T-cell (primary cell): ENCODE results near the gene SLC25A29. TPM values are rescaled to one million over a fixed set of nuclear protein-coding genes. Genes with fewer than 3 reads are reported as not detected.

ENCODE experiments used
- ATAC-seq, 4 experiments: fragments of 200-7000 bp in 3 of 4; fragments of 150-1000 bp in 1 of 4; cut with Tn5 transposase; replicated peaks in 1 of 4; 1 replicate in 3 of 4; 2 replicates in 1 of 4; pipeline ENCODE4 v1.10.0; 2021; ENCODE audit warnings: moderate library complexity in 3 of 4, mild to moderate bottlenecking in 2 of 4, moderate number of reproducible peaks in 1 of 4
- CTCF ChIA-PET, 2 donors: fragments of 300-600 bp; sonication (Branson Sonifier 250); formaldehyde crosslinking; loops; one replicate each; lab custom pipeline; 2022; ENCODE audit warnings: antibody characterized with exemption in 2 of 2; lab: Charles Lee
- POLR2A ChIA-PET, 2 donors: fragments of 300-600 bp; sonication (Branson Sonifier 250); formaldehyde crosslinking; loops; one replicate each; lab custom pipeline; 2022; ENCODE audit warnings: antibody characterized with exemption in 2 of 2; lab: Charles Lee
- DNase-seq, 35 experiments: peaks; one replicate each; pipeline versions ENCODE4 v3.0.0 to v3.0.0-alpha.2; 2013 to 2023
- H3K27ac ChIP-seq: one replicate; pipeline ENCODE4 v1.5.1; 2013; ENCODE audit warnings: low read length
- H3K27me3 ChIP-seq, 2 experiments: replicated peaks in 1 of 2; 1 replicate in 1 of 2; 2 replicates in 1 of 2; pipeline versions ENCODE4 v1.6.1 to v1.7.0; 2013; ENCODE audit warnings: low read length in 1 of 2, mixed read lengths in 1 of 2; ENCODE audit not compliant: control insufficient read depth in 2 of 2, insufficient read depth in 2 of 2; ENCODE audit errors: extremely low read depth in 1 of 2
- H3K36me3 ChIP-seq, 2 donors: 1 replicate in 1 of 2; 2 replicates in 1 of 2; pipeline versions ENCODE4 v1.6.1 to v1.7.0; 2013; ENCODE audit warnings: low read length in 1 of 2; ENCODE audit not compliant: control insufficient read depth in 2 of 2, insufficient read depth in 1 of 2; ENCODE audit errors: extremely low read depth in 1 of 2
- H3K4me1 ChIP-seq, 2 experiments: 1 replicate in 1 of 2; 2 replicates in 1 of 2; pipeline versions ENCODE4 v1.6.1 to v1.7.0; 2013; ENCODE audit warnings: low read length in 2 of 2, mixed read lengths in 1 of 2; ENCODE audit not compliant: insufficient read depth in 2 of 2, control insufficient read depth in 1 of 2; ENCODE audit errors: extremely low read depth in 1 of 2
- H3K4me3 ChIP-seq, 2 donors: 1 replicate in 1 of 2; 2 replicates in 1 of 2; pipeline versions ENCODE4 v1.5.1 to v1.7.0; 2013; ENCODE audit warnings: mild to moderate bottlenecking in 2 of 2, low read length in 1 of 2, moderate library complexity in 1 of 2; ENCODE audit not compliant: control insufficient read depth in 1 of 2; ENCODE audit errors: extremely low read depth in 1 of 2
- H3K9me3 ChIP-seq: 2 replicates; pipeline ENCODE4 v1.7.0; 2013
- H3K27ac Mint-ChIP-seq, 2 donors: one replicate each; pipeline ENCODE4 v1.8.0; 2020 to 2021; ENCODE audit warnings: mild to moderate bottlenecking in 2 of 2, mixed read lengths in 2 of 2
- H3K27me3 Mint-ChIP-seq, 2 donors: one replicate each; pipeline ENCODE4 v1.8.0; 2021 to 2022; ENCODE audit warnings: mixed read lengths in 2 of 2
- H3K36me3 Mint-ChIP-seq: one replicate; pipeline ENCODE4 v1.8.0; 2021; ENCODE audit warnings: mixed read lengths
- H3K4me1 Mint-ChIP-seq, 3 donors: one replicate each; pipeline ENCODE4 v1.8.0; 2020 to 2022; ENCODE audit warnings: mixed read lengths in 3 of 3, mild to moderate bottlenecking in 1 of 3
- H3K4me3 Mint-ChIP-seq, 3 donors: one replicate each; pipeline ENCODE4 v1.8.0; 2020 to 2022; ENCODE audit warnings: mild to moderate bottlenecking in 3 of 3, mixed read lengths in 3 of 3, moderate library complexity in 3 of 3
- H3K9me3 Mint-ChIP-seq, 3 donors: one replicate each; pipeline ENCODE4 v1.8.0; 2020 to 2022; ENCODE audit warnings: mixed read lengths in 3 of 3
- WGBS: methylation state at CpG from one replicate; pipeline ENCODE4 v1.1.5; 2013; ENCODE audit warnings: missing lambda C conversion rate; ENCODE audit not compliant: insufficient coverage; 5-methylcytosine and 5-hydroxymethylcytosine counted together
- total RNA-seq, 35 experiments: library from RNA in 6 of 35; stranded (reverse) in 6 of 35; fragments of 120-200 nt in 1 of 35; gene quantifications; one replicate each; pipeline versions ENCODE4 v1.2.1 to v1.2.4 and lab custom pipeline; 2013 to 2026

The SLC25A29 gene
- total RNA-seq, 5 donors from 2014 or later (not counting 1 experiment from before 2014, with no cell fraction given): 4.7 to 74.1 (median 33.4) TPM

DNA sequence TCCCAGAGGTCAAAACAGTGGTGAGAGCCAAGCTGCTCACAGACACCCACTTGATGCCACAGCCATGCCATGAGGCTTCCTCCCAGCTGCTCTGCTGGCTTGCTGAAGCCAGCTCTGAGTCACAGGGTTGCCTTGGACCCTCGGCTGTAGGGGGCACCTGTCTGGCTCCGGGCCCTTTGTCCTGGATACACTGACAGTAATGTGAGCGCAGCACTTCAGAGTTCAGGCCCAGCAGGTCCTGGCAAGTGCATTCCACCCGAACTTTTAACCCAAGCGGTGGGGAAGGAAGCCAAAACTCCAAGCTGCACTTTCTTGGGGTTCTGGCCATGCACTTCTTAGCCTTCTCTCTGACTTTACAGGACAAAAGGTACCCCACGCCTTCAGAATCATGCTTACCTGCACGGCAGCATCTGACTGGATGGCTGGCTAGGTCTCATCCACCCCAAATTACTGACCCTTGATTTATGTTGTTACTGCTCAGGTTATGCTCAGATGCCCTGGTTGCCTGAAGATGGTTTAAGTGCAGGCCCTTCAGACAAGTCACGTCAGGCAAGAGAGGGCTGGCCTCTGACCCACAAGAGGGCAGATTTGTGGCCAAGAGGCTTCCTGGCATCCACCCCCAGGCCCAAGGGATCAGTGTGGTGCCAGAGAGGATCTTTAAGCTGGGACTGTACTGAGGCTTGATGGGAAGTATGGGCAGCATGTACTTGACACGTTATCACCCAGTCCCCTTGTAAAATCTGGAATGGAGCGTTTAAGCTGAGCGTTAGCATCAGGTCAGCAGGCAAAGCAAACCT is 24.8 kb downstream of the SLC25A29 start:
- Mint-ChIP-seq H3K4me1 (peaks cover 28 to 38% (median 34%) of the 10 kb centered on the region in 3 donors), H3K27ac (peak overlapping the region in 1 of 2 donors; percentile 5), H3K27me3 (no peaks in the 10 kb centered on the region), H3K9me3 (no peaks in the 10 kb centered on the region), H3K4me3 (no peak overlapping the region), H3K36me3 (peaks cover 8% of the 10 kb centered on the region)
- Histone ChIP-seq H3K36me3 (peaks cover 0 to 23% of the 10 kb centered on the region in 2 donors), H3K27ac (no peak overlapping the region), H3K27me3 (no peaks in the 10 kb centered on the region), H3K4me1 (peaks cover 3 to 24% of the 10 kb centered on the region in 2 experiments), H3K4me3 (no peak overlapping the region), H3K9me3 (no peaks in the 10 kb centered on the region)
- DNase-seq (no peak), ATAC-seq (no peak)
- POLR2A ChIA-PET: interaction anchor here in 1 of 2 donors (0.6 kb wide), 1 partner anchor 65 kb away, joined by 3 read pairs; no protein-coding TSS in a partner anchor
- CTCF ChIA-PET: interaction anchor here in 1 of 2 donors (0.6 kb wide), 2 partner anchors 24 to 33 kb away, joined by 3 to 4 read pairs; no protein-coding TSS in a partner anchor
- WGBS: 85% methylated on average over 7 of the region's 11 CpGs

DNA sequence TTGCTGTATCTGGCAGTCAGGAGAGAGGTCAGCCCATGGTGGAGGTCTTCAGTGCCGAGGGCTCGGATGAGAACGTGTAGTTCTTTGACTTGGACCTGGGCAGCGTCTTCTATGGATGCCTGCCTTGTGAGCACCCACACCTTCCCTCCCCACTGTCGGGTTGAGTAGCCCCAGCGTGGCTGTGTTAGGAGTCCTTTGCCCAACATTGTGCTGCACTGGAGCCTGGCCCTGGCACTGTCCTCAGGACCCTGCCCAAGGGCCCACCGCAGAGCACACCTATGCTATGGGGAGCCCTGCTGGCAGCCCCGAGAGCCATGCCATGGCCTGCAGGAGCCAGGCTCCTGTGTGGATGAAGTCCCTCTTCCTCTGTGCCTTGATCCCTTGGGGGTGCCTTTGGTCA is 26.7 kb downstream of the SLC25A29 start:
- H3K4me1 ChIP-seq: peaks cover 2 to 11% of the 10 kb centered on the region in 2 experiments
- no peaks in the 10 kb centered on the region for H3K27me3 Mint-ChIP-seq
- peak overlapping the region; percentile 5 to 73 for H3K27ac Mint-ChIP-seq
- no peak overlapping the region for H3K27ac ChIP-seq
- H3K9me3 Mint-ChIP-seq: no peaks in the 10 kb centered on the region
- POLR2A ChIA-PET: no interaction called here
- H3K36me3 Mint-ChIP-seq: peaks cover 22% of the 10 kb centered on the region
- 98% methylated on average over 7 of the region's 8 CpGs for WGBS
- CTCF ChIA-PET: interaction anchor here in 1 of 2 donors (0.6 kb wide), 1 partner anchor 44 kb away, joined by 3 read pairs; no protein-coding TSS in a partner anchor
- peaks cover 0 to 35% of the 10 kb centered on the region in 2 donors for H3K36me3 ChIP-seq
- H3K9me3 ChIP-seq: no peaks in the 10 kb centered on the region
- H3K4me1 Mint-ChIP-seq: peaks cover 34 to 51% (median 46%) of the 10 kb centered on the region in 3 donors
- no peak overlapping the region for H3K4me3 Mint-ChIP-seq
- ATAC-seq: no peak
- H3K4me3 ChIP-seq: no peak overlapping the region
- DNase-seq: no peak
- H3K27me3 ChIP-seq: no peaks in the 10 kb centered on the region

DNA sequence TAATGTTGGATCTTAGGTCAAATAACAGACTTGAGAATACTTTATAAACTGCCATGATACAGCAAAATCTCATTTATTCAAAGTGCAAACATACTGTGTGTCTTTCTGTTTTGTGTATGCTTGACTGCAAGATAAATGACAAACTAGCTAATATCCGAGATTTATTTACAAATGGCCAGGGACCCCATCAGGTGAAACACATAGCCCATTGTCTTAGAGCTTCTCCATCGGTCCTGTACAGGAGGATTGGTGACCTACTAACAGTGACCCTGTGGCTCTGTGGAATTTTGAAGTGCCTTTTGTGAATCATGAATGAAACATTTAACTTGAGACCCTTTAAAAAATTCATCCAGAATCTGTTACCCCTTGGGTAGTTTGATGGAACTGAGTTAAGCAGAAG is 27.1 kb downstream of the SLC25A29 start:
- Histone ChIP-seq H3K4me1 (peaks cover 4 to 9% of the 10 kb centered on the region in 2 experiments), H3K27ac (no peak overlapping the region), H3K27me3 (no peaks in the 10 kb centered on the region), H3K9me3 (no peaks in the 10 kb centered on the region), H3K4me3 (no peak overlapping the region), H3K36me3 (peaks cover 0 to 37% of the 10 kb centered on the region in 2 donors)
- ChIA-PET CTCF (interaction anchor here in 1 of 2 donors (0.6 kb wide), 1 partner anchor 43 kb away, joined by 3 read pairs; no protein-coding TSS in a partner anchor), POLR2A (no interaction called here)
- H3K4me3 Mint-ChIP-seq: no peak overlapping the region
- peak overlapping the region; percentile 47 to 61 for H3K27ac Mint-ChIP-seq
- ATAC-seq: no peak
- no peaks in the 10 kb centered on the region for H3K27me3 Mint-ChIP-seq
- WGBS: 100% methylated on average over 1 of the region's 2 CpGs
- no peaks in the 10 kb centered on the region for H3K9me3 Mint-ChIP-seq
- H3K36me3 Mint-ChIP-seq: peaks cover 26% of the 10 kb centered on the region
- DNase-seq: no peak
- peaks cover 35 to 52% (median 47%) of the 10 kb centered on the region in 3 donors for H3K4me1 Mint-ChIP-seq

DNA sequence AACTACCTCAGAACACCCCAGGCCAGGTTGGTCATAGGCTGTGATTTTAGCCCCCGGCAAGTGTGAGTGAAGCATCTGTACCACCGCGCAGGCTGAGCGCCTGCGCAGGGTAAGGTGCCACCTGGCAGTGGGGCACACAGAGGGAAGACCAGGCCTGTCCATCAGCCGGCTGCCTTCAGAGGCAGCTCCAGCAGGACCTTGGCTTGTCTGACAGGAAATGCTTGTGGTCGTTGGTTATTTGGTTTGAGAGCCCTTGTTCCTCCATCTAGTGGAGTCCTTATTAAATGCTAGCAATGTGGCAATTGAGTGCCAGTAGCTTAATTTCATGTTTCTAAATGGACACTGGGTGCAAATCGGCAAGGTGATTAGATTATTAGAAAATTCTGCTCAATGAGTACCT is 27.5 kb downstream of the SLC25A29 start:
- Histone ChIP-seq H3K27ac (no peak overlapping the region), H3K4me3 (no peak overlapping the region), H3K9me3 (no peaks in the 10 kb centered on the region), H3K36me3 (peaks cover 0 to 38% of the 10 kb centered on the region in 2 donors), H3K4me1 (peaks cover 4 to 9% of the 10 kb centered on the region in 2 experiments), H3K27me3 (no peaks in the 10 kb centered on the region)
- Mint-ChIP-seq H3K27me3 (no peaks in the 10 kb centered on the region), H3K4me3 (no peak overlapping the region), H3K36me3 (peaks cover 26% of the 10 kb centered on the region), H3K9me3 (no peaks in the 10 kb centered on the region), H3K27ac (peak overlapping the region; percentile 47 to 61), H3K4me1 (peaks cover 37 to 54% (median 49%) of the 10 kb centered on the region in 3 donors)
- CTCF ChIA-PET: no interaction called here
- DNase-seq: peak in 1 of 35 experiments; percentile 19
- POLR2A ChIA-PET: no interaction called here
- 73% methylated on average over 7 of the region's 8 CpGs for WGBS
- ATAC-seq: no peak

DNA sequence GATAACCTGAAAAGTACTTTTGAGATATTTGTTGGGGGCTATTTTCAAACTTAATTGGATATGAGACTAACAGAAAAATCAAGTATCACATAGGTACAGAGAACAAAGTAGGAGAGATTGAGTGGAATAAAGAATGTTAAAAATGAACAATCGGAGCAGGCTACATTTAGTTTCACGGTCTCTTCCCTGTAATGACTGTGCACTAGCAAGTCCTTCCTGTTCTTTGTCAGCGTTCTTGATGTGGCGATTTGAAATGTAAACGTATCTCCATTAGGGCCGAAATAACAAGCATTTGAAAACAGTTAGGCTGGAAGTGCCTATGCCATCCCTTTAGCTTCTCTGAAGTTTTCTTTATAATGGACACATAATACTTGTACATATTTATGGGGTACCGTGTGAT is 31.0 kb downstream of the SLC25A29 start:
- Mint-ChIP-seq H3K4me3 (no peak overlapping the region), H3K36me3 (peaks cover 22% of the 10 kb centered on the region), H3K9me3 (no peaks in the 10 kb centered on the region), H3K27ac (peak overlapping the region; percentile 70 to 71), H3K4me1 (peaks cover 41 to 70% (median 70%) of the 10 kb centered on the region in 3 donors), H3K27me3 (no peaks in the 10 kb centered on the region)
- ChIA-PET POLR2A (no interaction called here), CTCF (no interaction called here)
- H3K27ac ChIP-seq: no peak overlapping the region
- H3K4me1 ChIP-seq: peaks cover 4 to 18% of the 10 kb centered on the region in 2 experiments
- no peaks in the 10 kb centered on the region for H3K9me3 ChIP-seq
- ATAC-seq: no peak
- WGBS: 26% methylated on average over 5 of the region's 7 CpGs
- H3K36me3 ChIP-seq: peaks cover 0 to 29% of the 10 kb centered on the region in 2 donors
- H3K27me3 ChIP-seq: no peaks in the 10 kb centered on the region
- no peak overlapping the region for H3K4me3 ChIP-seq
- no peak for DNase-seq

DNA sequence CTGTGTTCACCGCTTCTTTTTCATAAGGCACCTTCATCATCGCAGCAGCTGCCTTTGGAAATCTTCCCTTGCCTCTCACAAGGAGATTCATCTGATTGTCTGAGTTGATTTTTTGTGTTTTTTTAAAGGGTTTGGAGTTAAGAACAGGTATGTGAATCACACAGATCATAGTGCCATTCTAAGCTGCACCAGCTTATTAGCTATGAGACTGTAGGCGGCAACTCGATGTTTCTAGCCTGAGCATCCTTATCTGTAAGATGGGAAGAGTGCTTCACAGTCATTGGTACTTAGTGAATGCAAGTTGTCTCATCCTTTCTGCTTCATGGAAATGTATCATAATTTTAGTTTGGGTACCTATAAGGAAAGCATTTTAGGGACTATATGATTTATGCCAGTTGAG is 32.0 kb downstream of the SLC25A29 start:
- no peaks in the 10 kb centered on the region for H3K27me3 Mint-ChIP-seq
- H3K4me3 Mint-ChIP-seq: no peak overlapping the region
- Histone ChIP-seq H3K4me3 (no peak overlapping the region), H3K4me1 (peaks cover 4 to 15% of the 10 kb centered on the region in 2 experiments), H3K9me3 (no peaks in the 10 kb centered on the region), H3K27me3 (no peaks in the 10 kb centered on the region), H3K27ac (no peak overlapping the region), H3K36me3 (peaks cover 0 to 23% of the 10 kb centered on the region in 2 donors)
- DNase-seq (no peak), ATAC-seq (no peak)
- peaks cover 38 to 71% (median 69%) of the 10 kb centered on the region in 3 donors for H3K4me1 Mint-ChIP-seq
- ChIA-PET POLR2A (no interaction called here), CTCF (interaction anchor here in 1 of 2 donors (1.6 kb wide), 1 partner anchor 15 kb away, joined by 3 read pairs; no protein-coding TSS in a partner anchor)
- no CpG with 5 or more reads among the region's 4 CpGs for WGBS
- peaks cover 22% of the 10 kb centered on the region for H3K36me3 Mint-ChIP-seq
- no peaks in the 10 kb centered on the region for H3K9me3 Mint-ChIP-seq
- H3K27ac Mint-ChIP-seq: peak overlapping the region; percentile 70 to 71
